Stimulated activated CD4-positive, alpha-beta T cell treated with anti-CD3 and anti-CD28 coated beads, Interleukin-2, amount 100 ng/mL, for 24 hours (primary cell): Measurements from ENCODE around the gene C6orf136.
A peak's percentile ranks its signal among the peaks of the same experiment; 100 is the strongest.

Experiments used
- DNase-seq, 2 donors: peaks; one replicate each; pipeline ENCODE4 v3.0.0-alpha.2; 2020

The C6orf136 gene

GRCh38 chr6:30664994-30665767 lies 18.2 kb downstream of the C6orf136 start:
- DNase-seq, result no peak

DNA sequence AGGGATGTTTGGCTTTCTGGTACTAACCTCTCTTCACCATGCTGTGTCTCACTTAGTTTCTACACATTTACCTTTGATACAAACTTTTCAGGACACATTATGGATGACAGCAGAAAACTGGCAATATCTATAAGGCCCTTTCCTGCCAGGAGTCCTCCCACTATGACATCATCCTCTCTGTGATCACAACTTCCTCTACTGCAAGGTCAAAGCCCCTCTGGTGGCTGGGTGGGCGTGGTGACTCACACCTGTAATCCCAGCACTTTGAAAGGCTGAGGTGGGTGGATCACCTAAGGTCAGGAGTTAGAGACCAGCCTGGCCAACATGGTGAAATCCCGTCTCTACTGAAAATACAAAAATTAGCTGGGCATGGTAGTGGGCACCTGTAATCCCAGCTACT lies 19.4 kb downstream of the C6orf136 start:
- DNase-seq, result peak; percentile 48 to 52

DNA sequence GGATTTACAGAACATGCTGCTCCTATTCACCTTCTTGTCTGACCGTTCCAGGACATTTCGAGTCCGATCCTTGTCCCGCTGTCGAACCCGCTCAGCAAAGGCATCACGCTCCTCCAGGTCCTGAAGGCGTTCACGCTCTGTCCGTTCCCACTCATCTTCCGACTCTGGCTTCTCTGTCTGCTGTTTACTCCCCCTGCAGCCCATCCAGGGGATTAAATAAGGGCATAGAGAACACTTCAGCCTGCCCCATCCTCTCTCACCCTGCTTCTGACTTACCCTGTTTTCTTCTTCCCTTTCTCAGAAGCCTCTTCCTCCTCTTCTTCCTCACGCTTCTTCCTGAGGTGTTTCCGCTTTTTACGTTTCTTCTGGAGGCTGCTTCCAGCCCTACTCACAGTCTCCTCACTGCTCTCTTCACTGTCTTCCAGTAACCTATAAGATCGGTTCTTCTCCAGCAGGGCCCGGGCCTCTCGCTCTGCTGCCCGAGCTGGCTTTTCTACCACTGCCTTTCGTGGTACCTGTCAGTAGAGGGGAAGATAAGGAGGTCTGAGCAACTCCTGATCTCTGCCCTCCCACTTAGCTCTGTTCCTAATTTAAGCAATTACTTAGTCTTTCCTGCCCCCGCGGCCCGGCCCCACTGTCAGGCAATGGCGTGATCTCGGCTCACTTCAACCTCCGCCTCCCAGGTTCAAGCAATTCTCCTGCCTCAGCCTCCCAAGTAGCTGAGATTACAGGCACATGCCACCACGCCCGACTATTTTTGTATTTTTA lies 24.0 kb downstream of the C6orf136 start:
- DNase-seq, result no peak

GRCh38 chr6:30672445-30673253 lies 25.7 kb downstream of the C6orf136 start, which contains the start of gene DHX16:
DHX16 (minus strand) TSS chr6:30673006; CDS start chr6:30672841, 165 bp downstream.
- DNase-seq, result peak; percentile 91 to 93

- no peak for DNase-seq
Observed at GRCh38 chr6:30676660-30677285, 29.8 kb downstream of the C6orf136 start.

GRCh38 chr6:30678964-30679726 lies 32.2 kb downstream of the C6orf136 start:
- peak; percentile 94 to 95 for DNase-seq

GRCh38 chr6:30679765-30680535 lies 33.0 kb downstream of the C6orf136 start:
- DNase-seq, result no peak

- peak in 1 of 2 donors; percentile 16 for DNase-seq
Observed at GRCh38 chr6:30681766-30682142, 34.8 kb downstream of the C6orf136 start.

GRCh38 chr6:30682143-30683117 lies 35.5 kb downstream of the C6orf136 start:
- DNase-seq, result peak; percentile 83 to 84

DNA sequence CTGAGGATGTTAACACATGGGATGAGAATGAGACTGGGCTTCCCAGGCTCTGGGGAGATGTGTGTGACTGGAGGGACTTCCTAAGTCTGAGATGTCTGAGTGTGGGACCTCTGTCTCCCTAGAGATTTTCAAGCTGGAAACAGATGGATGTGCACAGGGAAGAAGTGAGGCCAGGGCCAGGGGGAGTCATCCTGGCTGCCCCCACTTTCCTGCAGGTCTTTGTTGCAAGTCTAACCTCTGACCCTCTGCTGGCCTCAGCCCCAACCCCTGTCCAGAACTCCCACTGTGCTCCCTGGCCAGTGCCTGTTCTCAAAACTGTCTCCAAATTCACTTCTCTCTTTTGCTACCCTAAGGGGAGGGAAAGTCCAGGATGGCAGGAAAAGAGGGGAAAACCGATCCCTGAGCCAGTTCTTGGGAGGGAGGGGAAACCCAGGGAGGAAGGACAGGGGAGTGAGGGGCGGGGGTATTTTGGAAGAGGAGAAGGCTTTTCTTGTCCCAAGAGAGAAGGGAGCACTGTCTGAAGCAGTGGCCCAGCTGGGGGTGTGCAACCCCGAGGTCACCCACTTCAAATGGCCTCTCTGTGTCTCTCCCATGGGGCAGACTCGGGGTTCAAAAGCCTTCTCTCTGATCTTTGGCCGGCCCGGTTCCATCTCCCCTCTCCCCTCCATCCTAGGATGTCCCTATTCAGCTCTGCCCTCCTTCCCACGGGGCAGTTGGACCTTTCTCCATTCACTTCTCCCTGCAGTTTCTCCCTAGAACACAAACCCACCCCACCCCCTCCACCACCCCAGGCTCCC lies 36.4 kb downstream of the C6orf136 start:
- peak in 1 of 2 donors; percentile 19 for DNase-seq

- no peak for DNase-seq
Observed at GRCh38 chr6:30683980-30684338, 37.0 kb downstream of the C6orf136 start.

DNA sequence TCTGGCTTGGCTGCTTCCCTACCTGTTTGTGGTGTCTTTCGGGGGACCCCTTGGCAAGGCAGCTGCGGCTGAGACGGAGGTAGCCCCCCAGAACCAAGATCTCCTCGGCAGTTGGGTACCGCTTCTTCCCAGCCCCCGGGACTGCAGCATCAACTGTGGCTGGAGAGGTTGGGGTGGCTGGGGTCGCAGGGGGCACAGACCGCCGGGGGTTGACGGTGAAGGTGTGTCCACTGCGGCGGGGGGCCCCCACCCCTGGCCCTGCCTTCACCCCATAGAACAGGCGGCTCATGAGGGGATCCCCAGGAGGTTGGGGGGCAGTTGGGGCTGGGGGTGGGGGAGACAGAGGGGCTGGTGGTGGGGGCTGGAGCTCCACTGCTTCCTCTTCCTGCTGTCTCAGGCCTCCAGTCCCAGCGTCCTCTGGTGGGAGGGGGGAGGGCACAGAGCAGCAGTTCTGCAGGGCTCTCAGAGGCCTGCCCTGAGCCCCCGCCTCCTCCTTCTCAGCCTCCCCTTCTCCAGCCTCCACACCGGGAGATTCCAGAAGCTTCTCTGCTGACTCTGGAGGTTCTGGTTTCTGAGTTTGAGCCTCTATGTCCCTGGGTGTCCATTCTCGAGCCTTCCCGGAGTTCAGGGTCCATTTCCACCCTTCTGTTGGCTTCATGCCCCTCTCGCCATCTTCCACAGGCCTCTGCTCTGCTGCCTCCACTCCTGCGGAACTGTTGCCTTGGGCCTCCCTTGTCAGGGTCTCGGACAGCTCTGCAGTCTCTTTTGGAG lies 37.6 kb downstream of the C6orf136 start:
- peak; percentile 65 to 71 for DNase-seq

DNA sequence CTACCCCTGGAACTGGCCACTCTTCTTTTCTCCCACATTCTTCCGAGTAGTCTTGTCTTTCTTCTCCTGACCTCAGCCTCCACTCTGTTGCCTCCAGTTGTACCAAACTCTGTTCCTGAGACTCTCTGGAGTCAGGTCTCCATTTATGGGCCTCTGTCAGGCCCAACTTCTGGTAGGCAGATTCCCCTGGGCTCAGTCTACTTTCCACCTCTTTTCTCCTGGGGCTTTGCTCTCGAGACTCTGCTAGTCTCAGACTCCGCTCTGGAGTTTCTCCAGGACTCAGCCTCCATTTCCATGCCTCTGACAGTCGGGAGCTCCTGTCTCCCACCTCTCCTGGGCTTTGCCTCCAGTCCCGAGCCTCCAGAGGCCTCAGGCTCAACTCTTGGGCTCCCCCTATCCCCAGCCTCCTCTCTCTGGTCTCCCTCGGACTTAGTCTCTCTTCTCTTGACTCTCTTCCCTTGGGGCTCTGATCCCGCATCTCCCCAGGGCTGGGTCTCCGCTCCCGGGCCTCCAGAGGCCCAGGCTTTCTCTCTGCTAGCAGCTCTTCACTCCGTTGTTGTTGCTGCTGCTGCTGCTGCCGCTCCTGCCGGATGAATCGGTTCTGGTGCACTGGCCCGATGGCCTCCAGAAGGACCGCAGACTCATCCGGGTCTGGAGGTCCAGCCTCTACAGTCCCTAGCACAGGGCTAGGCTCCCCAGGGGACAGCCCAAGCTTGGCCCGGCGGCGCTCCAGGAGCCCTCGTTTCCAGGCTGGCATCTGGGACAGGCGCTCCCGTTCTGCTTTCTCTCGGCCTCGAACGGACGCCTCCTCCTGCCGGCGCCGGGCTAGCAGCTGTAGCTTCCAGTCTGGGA lies 38.5 kb downstream of the C6orf136 start:
- peak; percentile 31 to 36 for DNase-seq

GRCh38 chr6:30686009-30686907 lies 39.3 kb downstream of the C6orf136 start, which contains the start of gene PPP1R18:
PPP1R18 (minus strand) TSS chr6:30686645; CDS start chr6:30686018, 627 bp downstream.
- peak; percentile 88 to 91 for DNase-seq

DNA sequence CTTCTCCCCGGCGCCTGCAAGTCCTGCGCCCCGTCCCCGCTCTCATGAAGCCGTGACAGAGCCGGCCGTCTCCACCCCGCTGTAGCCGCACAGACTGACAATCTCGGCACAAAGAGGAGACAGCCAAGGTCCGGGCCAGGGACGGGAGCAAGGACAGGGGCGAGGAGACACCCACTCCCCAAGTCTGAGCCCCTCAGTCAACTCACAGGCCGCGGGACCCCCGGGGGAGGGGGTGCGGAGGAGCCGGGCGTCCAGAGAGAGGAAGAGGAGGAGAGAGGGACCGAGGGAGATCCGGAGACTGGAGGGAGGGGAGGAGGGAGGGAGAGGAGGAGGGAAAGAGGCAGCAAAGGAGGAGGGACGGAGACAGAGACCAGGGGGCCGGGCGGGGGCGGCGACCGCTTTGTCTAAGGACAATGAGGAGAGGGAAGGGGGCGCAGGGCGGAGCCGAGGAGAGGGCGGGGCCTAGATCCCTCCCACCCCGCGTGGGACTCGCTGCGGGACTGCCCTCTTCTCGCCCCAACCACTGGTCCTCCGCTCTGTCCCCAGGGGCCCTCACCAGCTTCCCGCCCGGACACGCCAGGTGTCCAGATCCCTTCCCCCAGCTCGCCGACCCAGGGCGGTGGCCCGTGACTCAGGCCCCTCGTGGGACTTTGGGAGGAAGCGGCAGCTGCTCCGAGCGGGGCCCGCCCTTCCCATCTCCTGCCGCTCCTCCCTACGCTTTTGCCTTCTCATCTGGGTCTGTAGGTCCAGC lies 40.1 kb downstream of the C6orf136 start:
- peak; percentile 85 to 96 for DNase-seq
